ENCODE measurements around the gene IVD. TPM values are rescaled to one million over a fixed set of nuclear protein-coding genes. Genes with fewer than 3 reads are reported as not detected.
A peak's percentile ranks its signal among the peaks of the same experiment; 100 is the strongest.

Gene IVD
- 106 TPM for total RNA-seq
- long read RNA-seq, transcript IVD-206 (12 exons, 1,809 nt), result major isoform, 267 of 327 reads
- long read RNA-seq, partial matches to known transcripts, result 10 of 327 reads
- long read RNA-seq, other reads (novel, unspliced or antisense), result 48 of 327 reads

DNA sequence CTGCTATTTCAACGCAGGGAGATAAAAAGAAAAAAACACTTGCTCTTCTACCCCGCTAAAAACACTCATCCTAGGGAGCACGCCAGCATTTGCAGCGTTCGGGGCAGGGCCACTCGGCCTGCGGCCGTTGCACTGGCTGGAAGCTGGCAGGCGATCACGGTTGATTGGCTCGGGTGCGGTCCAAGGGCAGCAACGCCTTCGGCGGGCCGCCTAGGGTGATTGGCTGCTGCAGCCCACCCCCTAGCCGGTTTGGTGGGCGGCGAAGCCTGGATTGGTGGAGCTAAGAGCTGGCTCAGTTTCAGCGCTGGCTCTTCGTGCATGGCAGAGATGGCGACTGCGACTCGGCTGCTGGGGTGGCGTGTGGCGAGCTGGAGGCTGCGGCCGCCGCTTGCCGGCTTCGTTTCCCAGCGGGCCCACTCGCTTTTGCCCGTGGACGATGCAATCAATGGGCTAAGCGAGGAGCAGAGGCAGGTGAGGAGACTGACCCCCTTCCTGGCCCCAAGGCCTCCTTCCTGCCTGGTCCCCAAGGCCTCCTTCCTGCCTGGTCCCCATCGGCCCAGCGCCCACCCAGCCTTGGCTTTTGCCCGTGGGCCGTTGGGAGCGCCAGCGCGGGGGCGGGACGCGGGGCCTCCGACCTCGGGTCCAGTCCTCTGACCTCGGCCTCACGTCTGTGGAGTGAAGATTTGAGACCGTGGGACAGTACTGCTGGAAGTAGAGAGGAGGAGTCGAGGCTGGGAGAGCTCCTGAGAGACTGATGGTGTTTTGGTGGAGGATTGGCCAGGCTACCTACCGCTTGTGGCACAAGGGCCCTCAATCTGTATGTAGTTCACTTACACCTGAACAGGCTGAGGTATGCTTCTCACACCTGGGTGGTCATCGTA lies at the start of gene IVD:
Gene IVD, plus strand, starts transcription at position 295 of the 881 bp plus-strand sequence. Its CDS starts 33 bp downstream, at position 328.
- H3K9me3 ChIP-seq (replicated peaks), result no peaks in the 10 kb centered on the region
- peaks cover 32% of the 10 kb centered on the region for H3K36me3 ChIP-seq
- intact Hi-C loops (cut with micrococcal nuclease), result no loop called here
- peak within 1 kb of the TSS; percentile 84 for H3K4me3 ChIP-seq
- peak within 1 kb of the TSS; percentile 84 for H3K27ac ChIP-seq (replicated peaks)
- TF ChIP-seq, protein P1, sequence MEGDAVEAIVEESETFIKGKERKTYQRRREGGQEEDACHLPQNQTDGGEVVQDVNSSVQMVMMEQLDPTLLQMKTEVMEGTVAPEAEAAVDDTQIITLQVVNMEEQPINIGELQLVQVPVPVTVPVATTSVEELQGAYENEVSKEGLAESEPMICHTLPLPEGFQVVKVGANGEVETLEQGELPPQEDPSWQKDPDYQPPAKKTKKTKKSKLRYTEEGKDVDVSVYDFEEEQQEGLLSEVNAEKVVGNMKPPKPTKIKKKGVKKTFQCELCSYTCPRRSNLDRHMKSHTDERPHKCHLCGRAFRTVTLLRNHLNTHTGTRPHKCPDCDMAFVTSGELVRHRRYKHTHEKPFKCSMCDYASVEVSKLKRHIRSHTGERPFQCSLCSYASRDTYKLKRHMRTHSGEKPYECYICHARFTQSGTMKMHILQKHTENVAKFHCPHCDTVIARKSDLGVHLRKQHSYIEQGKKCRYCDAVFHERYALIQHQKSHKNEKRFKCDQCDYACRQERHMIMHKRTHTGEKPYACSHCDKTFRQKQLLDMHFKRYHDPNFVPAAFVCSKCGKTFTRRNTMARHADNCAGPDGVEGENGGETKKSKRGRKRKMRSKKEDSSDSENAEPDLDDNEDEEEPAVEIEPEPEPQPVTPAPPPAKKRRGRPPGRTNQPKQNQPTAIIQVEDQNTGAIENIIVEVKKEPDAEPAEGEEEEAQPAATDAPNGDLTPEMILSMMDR (IDR thresholded peaks at IDR 0.05; ENCODE audit: borderline replicate concordance), result no peak
- DNase-seq, result peak; percentile 95
- peaks cover 28% of the 10 kb centered on the region for H3K4me1 ChIP-seq
- H3K27me3 ChIP-seq (ENCODE audit: low read depth), result no peaks in the 10 kb centered on the region

- Histone ChIP-seq H3K4me3 (no peak overlapping the region), H3K36me3 (no peaks in the 10 kb centered on the region), H3K27ac (replicated peaks) (no peak overlapping the region), H3K27me3 (ENCODE audit: low read depth) (no peaks in the 10 kb centered on the region), H3K9me3 (replicated peaks) (no peaks in the 10 kb centered on the region), H3K4me1 (peaks cover 32% of the 10 kb centered on the region)
- intact Hi-C loops (cut with micrococcal nuclease), result no loop called here
- TF ChIP-seq, protein P1 (IDR thresholded peaks at IDR 0.05; ENCODE audit: borderline replicate concordance), result no peak
- DNase-seq, result no peak
Observed at GRCh38 chr15:40355976-40356585, 49.5 kb upstream of the IVD start.

DNA sequence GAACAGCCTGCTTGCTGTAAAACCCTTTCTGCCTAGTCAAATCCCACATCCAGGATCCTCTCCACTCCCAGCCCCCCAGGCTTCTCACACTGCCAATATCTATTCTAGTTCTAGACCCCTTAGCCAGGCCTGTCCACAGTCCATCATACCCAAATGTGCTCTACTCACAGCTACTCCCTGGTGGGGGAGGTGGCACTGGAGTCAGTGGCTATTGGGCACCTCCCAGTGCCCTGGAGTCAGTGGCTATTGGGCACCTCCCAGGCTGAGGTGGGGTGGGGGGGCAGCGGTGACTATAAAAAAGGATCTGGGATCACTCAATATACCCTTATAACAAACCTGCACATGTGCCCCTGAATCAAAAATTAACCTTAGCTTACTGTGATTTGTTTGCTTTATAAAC lies 48.3 kb upstream of the IVD start:
- peak overlapping the region; percentile 76 for H3K4me3 ChIP-seq
- H3K9me3 ChIP-seq (replicated peaks), result no peaks in the 10 kb centered on the region
- DNase-seq, result no peak
- TF ChIP-seq, protein P1 (IDR thresholded peaks at IDR 0.05; ENCODE audit: borderline replicate concordance), result no peak
- intact Hi-C loops (cut with micrococcal nuclease), result no loop called here
- H3K36me3 ChIP-seq, result no peaks in the 10 kb centered on the region
- H3K27me3 ChIP-seq (ENCODE audit: low read depth), result no peaks in the 10 kb centered on the region
- H3K4me1 ChIP-seq, result peaks cover 32% of the 10 kb centered on the region
- H3K27ac ChIP-seq (replicated peaks), result no peak overlapping the region

- DNase-seq, result peak; percentile 88
- Histone ChIP-seq H3K27me3 (ENCODE audit: low read depth) (no peaks in the 10 kb centered on the region), H3K27ac (replicated peaks) (peak within 1 kb of the TSS; percentile 60), H3K9me3 (replicated peaks) (no peaks in the 10 kb centered on the region), H3K4me1 (peaks cover 32% of the 10 kb centered on the region), H3K4me3 (peak within 1 kb of the TSS; percentile 76), H3K36me3 (no peaks in the 10 kb centered on the region)
- TF ChIP-seq, protein P1 (IDR thresholded peaks at IDR 0.05; ENCODE audit: borderline replicate concordance), result no peak
- intact Hi-C loops (cut with micrococcal nuclease), result no loop called here
Observed at GRCh38 chr15:40357723-40358470, 47.7 kb upstream of the IVD start, which contains the start of gene DISP2. Gene DISP2 (plus strand): TSS chr15:40358219. CDS start chr15:40358322, 103 bp downstream.

All from left ventricle myocardium inferior (tissue), 1 donor.